Measurements from ENCODE around the gene PFN1. TPM values are rescaled to one million over a fixed set of nuclear protein-coding genes. Genes with fewer than 3 reads are reported as not detected.
A peak's percentile ranks its signal among the peaks of the same experiment; 100 is the strongest.

The PFN1 gene
- total and polyA plus RNA-seq, 9 of the 15 experiments (the other 6 are each of a cell fraction or from before 2014, with no cell fraction given) = 60.5 to 1,479 (median 456) TPM

DNA sequence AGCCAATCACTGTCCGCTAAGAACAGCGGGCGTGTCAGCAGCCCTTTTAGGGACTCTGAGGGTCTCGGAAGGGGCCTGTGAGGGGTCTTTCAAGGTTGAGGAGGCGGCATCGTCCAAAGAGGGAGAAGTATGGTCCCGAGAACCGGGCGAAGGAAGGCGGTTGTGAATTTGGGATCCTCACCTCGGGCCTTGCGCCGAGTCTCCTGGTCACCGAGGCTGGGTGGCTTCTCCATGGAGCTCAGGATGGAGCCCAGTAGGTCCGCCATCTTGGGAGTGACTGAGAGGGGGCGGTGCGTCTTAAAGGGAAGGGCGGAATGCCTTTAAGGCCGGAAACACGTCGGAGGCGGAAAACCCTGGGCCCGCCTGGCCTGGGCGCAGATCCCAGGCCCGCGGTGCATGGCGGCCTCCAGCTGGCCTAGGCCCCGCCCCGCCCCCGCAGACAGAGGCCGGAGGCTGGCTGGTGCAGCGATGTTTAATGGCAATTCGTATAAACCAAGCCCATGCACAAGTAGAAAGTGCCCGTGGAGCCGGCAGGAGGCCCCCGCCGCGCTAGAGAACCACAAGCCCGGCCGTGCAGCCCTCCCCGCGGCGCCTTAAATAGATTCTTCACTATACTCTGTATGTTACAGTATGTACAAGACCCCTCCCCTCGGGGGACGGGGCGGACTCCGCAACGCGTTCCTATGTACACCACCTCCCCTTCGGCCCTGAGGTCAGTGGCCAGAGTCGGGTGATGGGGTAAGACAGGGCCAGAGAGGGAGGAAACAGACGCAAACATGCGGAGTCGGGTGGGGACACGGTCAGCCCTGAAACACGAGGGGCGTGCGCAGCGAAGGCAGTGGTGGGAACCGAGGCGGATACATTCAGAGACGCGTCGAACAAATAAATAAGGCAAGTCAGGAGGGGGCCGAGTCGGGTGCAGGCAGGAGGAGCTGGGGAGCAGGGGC lies 19.5 kb upstream of the PFN1 start, which contains the start of gene SPAG7 (continued):
- TF ChIP-seq ZNF140 (CRISPR knock-in tag; IDR thresholded peaks at IDR 0.05) (no peak), NFE2L1 (tag; IDR thresholded peaks at IDR 0.05; ENCODE audit: borderline replicate concordance, low read depth) (no peak), MEIS2 (IDR thresholded peaks at IDR 0.05; ENCODE audit: partially characterized antibody) (peak; percentile 33), MAZ (CRISPR knock-in tag; conservative IDR thresholded peaks at IDR 0.05 in 1 of 2, IDR thresholded peaks at IDR 0.05 in 1 of 2) (peak; percentile 26 to 82), ZNF75A (CRISPR knock-in tag; IDR thresholded peaks at IDR 0.05) (no peak), ZNF12 (CRISPR knock-in tag; IDR thresholded peaks at IDR 0.05) (no peak), SP1 (CRISPR knock-in tag; IDR thresholded peaks at IDR 0.05) (peak; percentile 68; the same call in 1 of the 2 replicates), NR2C2 (CRISPR knock-in tag; IDR thresholded peaks at IDR 0.05) (peak; percentile 7; the same call in 1 of the 2 replicates), NR2C2 (tag; IDR thresholded peaks at IDR 0.05) (peak; percentile 74), ZKSCAN8 (CRISPR knock-in tag; IDR thresholded peaks at IDR 0.05) (no peak), NR1H2 (CRISPR knock-in tag; IDR thresholded peaks at IDR 0.05) (no peak), GABPB2 (CRISPR knock-in tag; conservative IDR thresholded peaks at IDR 0.05) (no peak)
- TF ChIP-seq, protein P1, sequence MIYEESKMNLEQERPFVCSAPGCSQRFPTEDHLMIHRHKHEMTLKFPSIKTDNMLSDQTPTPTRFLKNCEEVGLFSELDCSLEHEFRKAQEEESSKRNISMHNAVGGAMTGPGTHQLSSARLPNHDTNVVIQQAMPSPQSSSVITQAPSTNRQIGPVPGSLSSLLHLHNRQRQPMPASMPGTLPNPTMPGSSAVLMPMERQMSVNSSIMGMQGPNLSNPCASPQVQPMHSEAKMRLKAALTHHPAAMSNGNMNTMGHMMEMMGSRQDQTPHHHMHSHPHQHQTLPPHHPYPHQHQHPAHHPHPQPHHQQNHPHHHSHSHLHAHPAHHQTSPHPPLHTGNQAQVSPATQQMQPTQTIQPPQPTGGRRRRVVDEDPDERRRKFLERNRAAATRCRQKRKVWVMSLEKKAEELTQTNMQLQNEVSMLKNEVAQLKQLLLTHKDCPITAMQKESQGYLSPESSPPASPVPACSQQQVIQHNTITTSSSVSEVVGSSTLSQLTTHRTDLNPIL (CRISPR knock-in tag; IDR thresholded peaks at IDR 0.05) = no peak
- TF ChIP-seq, protein P2, sequence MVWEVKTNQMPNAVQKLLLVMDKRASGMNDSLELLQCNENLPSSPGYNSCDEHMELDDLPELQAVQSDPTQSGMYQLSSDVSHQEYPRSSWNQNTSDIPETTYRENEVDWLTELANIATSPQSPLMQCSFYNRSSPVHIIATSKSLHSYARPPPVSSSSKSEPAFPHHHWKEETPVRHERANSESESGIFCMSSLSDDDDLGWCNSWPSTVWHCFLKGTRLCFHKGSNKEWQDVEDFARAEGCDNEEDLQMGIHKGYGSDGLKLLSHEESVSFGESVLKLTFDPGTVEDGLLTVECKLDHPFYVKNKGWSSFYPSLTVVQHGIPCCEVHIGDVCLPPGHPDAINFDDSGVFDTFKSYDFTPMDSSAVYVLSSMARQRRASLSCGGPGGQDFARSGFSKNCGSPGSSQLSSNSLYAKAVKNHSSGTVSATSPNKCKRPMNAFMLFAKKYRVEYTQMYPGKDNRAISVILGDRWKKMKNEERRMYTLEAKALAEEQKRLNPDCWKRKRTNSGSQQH (CRISPR knock-in tag; IDR thresholded peaks at IDR 0.05) = no peak
- TF ChIP-seq, protein P3, sequence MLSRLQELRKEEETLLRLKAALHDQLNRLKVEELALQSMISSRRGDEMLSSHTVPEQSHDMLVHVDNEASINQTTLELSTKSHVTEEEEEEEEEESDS (CRISPR knock-in tag; IDR thresholded peaks at IDR 0.05) = no peak
- TF ChIP-seq, protein P4, sequence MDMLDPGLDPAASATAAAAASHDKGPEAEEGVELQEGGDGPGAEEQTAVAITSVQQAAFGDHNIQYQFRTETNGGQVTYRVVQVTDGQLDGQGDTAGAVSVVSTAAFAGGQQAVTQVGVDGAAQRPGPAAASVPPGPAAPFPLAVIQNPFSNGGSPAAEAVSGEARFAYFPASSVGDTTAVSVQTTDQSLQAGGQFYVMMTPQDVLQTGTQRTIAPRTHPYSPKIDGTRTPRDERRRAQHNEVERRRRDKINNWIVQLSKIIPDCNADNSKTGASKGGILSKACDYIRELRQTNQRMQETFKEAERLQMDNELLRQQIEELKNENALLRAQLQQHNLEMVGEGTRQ (CRISPR knock-in tag; IDR thresholded peaks at IDR 0.05) = no peak
- TF ChIP-seq, protein P5, sequence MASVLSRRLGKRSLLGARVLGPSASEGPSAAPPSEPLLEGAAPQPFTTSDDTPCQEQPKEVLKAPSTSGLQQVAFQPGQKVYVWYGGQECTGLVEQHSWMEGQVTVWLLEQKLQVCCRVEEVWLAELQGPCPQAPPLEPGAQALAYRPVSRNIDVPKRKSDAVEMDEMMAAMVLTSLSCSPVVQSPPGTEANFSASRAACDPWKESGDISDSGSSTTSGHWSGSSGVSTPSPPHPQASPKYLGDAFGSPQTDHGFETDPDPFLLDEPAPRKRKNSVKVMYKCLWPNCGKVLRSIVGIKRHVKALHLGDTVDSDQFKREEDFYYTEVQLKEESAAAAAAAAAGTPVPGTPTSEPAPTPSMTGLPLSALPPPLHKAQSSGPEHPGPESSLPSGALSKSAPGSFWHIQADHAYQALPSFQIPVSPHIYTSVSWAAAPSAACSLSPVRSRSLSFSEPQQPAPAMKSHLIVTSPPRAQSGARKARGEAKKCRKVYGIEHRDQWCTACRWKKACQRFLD (CRISPR knock-in tag; IDR thresholded peaks at IDR 0.05) = peak; percentile 47; the same call in 1 of the 2 replicates
- TF ChIP-seq, protein P6, sequence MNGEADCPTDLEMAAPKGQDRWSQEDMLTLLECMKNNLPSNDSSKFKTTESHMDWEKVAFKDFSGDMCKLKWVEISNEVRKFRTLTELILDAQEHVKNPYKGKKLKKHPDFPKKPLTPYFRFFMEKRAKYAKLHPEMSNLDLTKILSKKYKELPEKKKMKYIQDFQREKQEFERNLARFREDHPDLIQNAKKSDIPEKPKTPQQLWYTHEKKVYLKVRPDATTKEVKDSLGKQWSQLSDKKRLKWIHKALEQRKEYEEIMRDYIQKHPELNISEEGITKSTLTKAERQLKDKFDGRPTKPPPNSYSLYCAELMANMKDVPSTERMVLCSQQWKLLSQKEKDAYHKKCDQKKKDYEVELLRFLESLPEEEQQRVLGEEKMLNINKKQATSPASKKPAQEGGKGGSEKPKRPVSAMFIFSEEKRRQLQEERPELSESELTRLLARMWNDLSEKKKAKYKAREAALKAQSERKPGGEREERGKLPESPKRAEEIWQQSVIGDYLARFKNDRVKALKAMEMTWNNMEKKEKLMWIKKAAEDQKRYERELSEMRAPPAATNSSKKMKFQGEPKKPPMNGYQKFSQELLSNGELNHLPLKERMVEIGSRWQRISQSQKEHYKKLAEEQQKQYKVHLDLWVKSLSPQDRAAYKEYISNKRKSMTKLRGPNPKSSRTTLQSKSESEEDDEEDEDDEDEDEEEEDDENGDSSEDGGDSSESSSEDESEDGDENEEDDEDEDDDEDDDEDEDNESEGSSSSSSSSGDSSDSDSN (IDR thresholded peaks at IDR 0.05; ENCODE audit: borderline replicate concordance in 1 of 2, low read depth in 2 of 2, low read length in 2 of 2) = 0 out of 4 replicates have a peak, but pooled peaks of 1 of the 2 experiments have one; percentile 56
